ENCODE data around the gene MCM10. TPM values are rescaled to one million over a fixed set of nuclear protein-coding genes. Genes with fewer than 3 reads are reported as not detected.

Gene MCM10
- total and polyA plus RNA-seq, 2 donors (not counting 3 experiments of a cell fraction or from before 2014, with no cell fraction given): 3.3 to 31.6 TPM

GRCh38 chr10:13158401-13158800, 3.0 kb upstream of the MCM10 start:
- no TSS peak for BruUV-seq (replicated peaks)
- peaks cover 16% of the 10 kb centered on the region for H3K79me2 ChIP-seq (ENCODE audit: control insufficient read depth, insufficient read depth, low read length)
- H4K20me1 ChIP-seq (replicated peaks; ENCODE audit: control insufficient read depth, extremely low read depth, insufficient read depth, low read length): no peaks in the 10 kb centered on the region
- intact Hi-C loops (cut with micrococcal nuclease) (no loop called here), dilution Hi-C loops (cut with MboI; ENCODE audit: extremely low pct_ligation_motif_present, low sequenced_read_pairs) (no loop called here)
- no peak for TF ChIP-seq POLR2AphosphoS5 (IDR thresholded peaks at IDR 0.05; ENCODE audit: insufficient read depth, low read depth, low read length)
- no peak for TF ChIP-seq POLR2A (IDR thresholded peaks at IDR 0.05; ENCODE audit: low read depth, low read length)
- no peak for TF ChIP-seq MAX (IDR thresholded peaks at IDR 0.05; ENCODE audit: insufficient read depth, insufficient read length)
- TF ChIP-seq GATA2 (IDR thresholded peaks at IDR 0.05; ENCODE audit: insufficient read depth, insufficient read length, low read depth, low read length): no peak
- TF ChIP-seq CTCF (IDR thresholded peaks at IDR 0.05; ENCODE audit: extremely low read depth in 1 of 2, insufficient read depth in 1 of 2, low read depth in 1 of 2, low read length in 2 of 2): no peak
- TF ChIP-seq EZH2 (IDR thresholded peaks at IDR 0.05; ENCODE audit: borderline replicate concordance, low read depth, low read length, severe bottlenecking): no peak
- no peak for TF ChIP-seq FOS (IDR thresholded peaks at IDR 0.05; ENCODE audit: borderline replicate concordance, insufficient read depth, low read length)
- no peak for TF ChIP-seq JUN (IDR thresholded peaks at IDR 0.05; ENCODE audit: borderline replicate concordance, insufficient read depth, insufficient read length, low read depth)
- TF ChIP-seq MYC (IDR thresholded peaks at IDR 0.05; ENCODE audit: low read depth, low read length): no peak
- H3K9me1 ChIP-seq (replicated peaks; ENCODE audit: control insufficient read depth, extremely low read depth, insufficient read depth, low read length): no peaks in the 10 kb centered on the region
- FAIRE-seq (no peak), DNase-seq (ENCODE audit: low read depth, low spot score) (no peak)
- H3K4me1 ChIP-seq (ENCODE audit: control insufficient read depth, extremely low read depth, insufficient read depth, low read length): peaks cover 13% of the 10 kb centered on the region
- H3K36me3 ChIP-seq (ENCODE audit: control insufficient read depth in 2 of 2, extremely low read depth in 1 of 2, insufficient read depth in 2 of 2, low read length in 2 of 2): no peaks in the 10 kb centered on the region
- no peaks in the 10 kb centered on the region for H3K27me3 ChIP-seq (ENCODE audit: control insufficient read depth in 2 of 2, insufficient read depth in 2 of 2, low read length in 2 of 2)
- CTCF ChIA-PET: interaction anchor here (1.0 kb wide), 1 partner anchor 144 kb away, joined by 3 read pairs; no protein-coding TSS in a partner anchor
- H3K4me3 ChIP-seq (replicated peaks in 1 of 3; ENCODE audit: insufficient read depth in 1 of 3, low read depth in 1 of 3, low read length in 3 of 3): peak overlapping the region in 1 of 3 experiments; percentile 28
- POLR2A ChIA-PET: no interaction called here
- no peak overlapping the region for H3K27ac ChIP-seq (ENCODE audit: insufficient read depth, low read depth, low read length)
- H2AFZ ChIP-seq (ENCODE audit: low read depth, low read length): peak overlapping the region; percentile 95
- H3K9ac ChIP-seq (replicated peaks; ENCODE audit: extremely low read depth, insufficient read depth, low read length): peak overlapping the region; percentile 31
- no peak overlapping the region for H3K4me2 ChIP-seq (ENCODE audit: insufficient read depth, low read length)
- no peaks in the 10 kb centered on the region for H3K9me3 ChIP-seq (replicated peaks; ENCODE audit: control insufficient read depth, insufficient read depth, low read length)

All from endothelial cell of umbilical vein (primary cell).